Measurements from ENCODE around the gene GLT6D1.

The GLT6D1 gene

GRCh38 chr9:135582966-135583687, 56.2 kb downstream of the GLT6D1 start:
- DNase-seq: no peak

DNA sequence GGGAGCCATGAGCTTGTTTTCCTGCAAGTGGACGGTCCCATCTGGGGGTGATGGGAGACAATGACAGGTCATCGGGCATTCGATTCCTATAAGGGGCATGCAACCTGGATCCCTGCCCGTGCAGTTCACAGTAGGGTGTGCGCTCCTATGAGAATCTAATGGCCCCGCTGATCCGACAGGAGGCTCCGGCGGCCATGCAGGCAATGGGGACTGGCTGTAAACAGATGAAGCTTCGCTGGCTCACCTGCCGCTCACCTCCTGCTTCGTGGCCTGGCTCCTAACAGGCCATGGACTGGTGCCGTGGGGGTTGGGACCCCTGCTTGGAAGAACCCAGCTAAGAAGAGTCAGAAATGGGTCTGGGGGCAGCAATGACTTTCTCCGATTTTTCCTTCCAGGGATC, 56.8 kb downstream of the GLT6D1 start:
- DNase-seq: no peak

DNA sequence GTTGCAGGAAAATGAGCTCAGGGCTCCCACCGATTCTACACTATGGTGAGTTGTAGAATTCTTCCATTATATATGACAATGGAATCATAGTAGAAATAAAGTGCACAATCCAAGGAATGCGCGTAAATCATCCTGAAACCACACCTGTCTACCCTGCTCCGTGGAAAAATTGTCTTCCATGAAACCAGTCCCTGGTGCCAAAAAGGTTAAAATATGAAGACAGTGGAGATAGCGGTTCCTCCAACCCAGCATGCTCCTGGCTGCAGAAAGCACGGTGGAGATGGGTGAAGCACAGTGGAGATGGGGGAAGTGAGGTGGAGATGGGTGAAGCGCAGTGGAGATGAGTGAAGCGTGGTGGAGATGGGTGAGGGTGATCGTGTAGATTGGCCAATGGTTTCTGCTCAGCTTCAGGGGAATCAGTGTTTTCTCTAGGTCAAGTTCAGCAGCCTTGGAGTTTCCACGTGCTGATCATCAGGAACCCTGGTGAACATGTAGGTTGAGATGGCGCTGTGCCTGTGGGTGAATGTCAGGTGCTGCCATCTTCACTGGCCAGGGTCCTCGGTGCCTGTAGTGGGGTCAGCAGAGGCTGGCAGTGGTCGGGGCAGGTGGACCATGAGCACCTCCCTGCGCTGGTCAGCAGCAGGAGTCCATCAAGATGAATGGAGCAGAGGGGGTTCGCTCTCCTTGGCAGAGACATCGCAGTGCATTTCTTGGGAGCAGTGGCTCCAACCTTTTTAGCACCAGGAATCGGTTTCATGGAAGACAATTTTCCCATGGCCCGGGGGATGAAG, 57.5 kb downstream of the GLT6D1 start:
- DNase-seq: no peak

GRCh38 chr9:135580664-135581380, 58.5 kb downstream of the GLT6D1 start:
- DNase-seq: no peak

- no peak for DNase-seq
Observed at GRCh38 chr9:135579889-135580660, 59.3 kb downstream of the GLT6D1 start.

GRCh38 chr9:135579356-135579755, 60.0 kb downstream of the GLT6D1 start:
- DNase-seq: no peak

DNA sequence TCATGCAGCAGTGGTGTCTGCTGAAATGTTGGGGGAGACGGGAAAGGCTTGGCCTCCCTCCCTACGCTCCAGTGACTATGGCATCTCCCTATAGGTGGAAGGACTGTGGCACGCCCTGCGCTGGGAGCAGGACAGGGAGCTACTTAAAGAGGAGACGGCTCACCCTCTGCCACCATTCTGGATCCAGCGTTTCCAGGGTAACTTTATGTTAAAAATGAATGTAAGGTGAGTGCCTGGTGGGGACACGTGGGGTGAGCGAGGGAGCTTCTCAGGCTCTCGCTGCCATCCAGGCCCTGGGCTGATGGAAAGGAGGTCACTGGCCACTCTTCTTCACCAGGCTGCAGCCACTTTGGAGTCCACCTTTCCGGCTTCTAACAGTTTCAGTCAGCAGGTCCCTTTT, 62.1 kb downstream of the GLT6D1 start:
- no peak for DNase-seq

DNA sequence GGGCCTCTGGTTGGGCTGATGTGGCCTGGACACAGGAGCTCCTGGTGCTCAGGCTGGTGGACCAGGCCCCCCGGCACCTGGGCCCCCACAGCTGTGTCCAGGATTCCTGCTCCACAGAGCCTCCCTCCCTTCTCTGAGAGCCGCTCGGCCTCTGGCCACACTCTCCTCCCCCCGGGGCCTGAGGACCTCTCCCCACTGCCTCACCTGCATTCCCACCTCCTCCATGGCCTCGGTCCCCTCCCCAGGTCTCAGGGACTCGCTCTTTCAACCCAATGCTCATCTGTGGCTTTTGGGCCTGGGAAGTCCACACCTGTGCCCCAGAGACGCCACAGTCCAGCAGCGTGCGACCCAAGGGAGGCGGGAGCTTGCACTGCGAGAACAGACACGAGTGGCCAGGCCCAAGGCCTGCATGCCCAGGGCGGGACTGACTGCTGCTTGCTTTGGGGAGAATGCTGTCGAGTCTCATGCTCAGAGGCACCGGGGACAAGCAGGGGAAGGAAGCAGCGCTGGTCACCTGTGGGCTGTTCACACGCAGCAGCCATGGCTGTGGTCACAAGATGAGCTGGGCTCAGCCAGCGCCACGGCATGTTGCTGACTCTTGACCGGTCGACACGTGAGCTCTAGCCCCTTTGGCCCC, 63.2 kb downstream of the GLT6D1 start:
- DNase-seq: no peak

DNA sequence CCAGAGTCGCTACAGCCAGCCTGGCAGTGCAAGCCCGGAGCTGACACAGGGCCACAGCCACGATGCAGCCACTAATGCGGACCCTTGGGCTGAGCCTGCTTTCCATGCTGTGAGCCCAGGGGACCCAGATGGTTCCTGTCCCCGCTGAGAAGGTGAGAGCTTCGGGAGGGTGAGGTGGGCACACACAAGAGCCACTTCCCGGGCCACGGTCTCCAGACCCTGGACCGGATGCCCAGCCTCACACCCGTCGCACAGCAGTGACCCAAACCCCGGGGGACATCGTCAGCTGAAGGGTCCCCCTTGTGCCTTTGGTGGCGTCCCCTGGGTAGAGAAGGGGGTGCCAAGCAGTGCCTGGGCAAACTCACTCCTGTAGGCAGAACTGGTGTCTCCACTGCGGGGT, 64.4 kb downstream of the GLT6D1 start:
- no peak for DNase-seq

- DNase-seq: no peak
Observed at GRCh38 chr9:135574331-135574730, 65.0 kb downstream of the GLT6D1 start.
